Endothelial cell of umbilical vein (primary cell): Measurements from ENCODE around the gene ABCD3.

Experiments used
- POLR2A ChIP-seq: IDR thresholded peaks from 2 replicates; pipeline ENCODE4 v1.6.1; 2012; ENCODE audit warnings: low read depth, mild to moderate bottlenecking, control low read depth, low read length
- TF ChIP-seq, protein P1 (sequence below), 2 donors: IDR thresholded peaks; 1 replicate in 1 of 2; 2 replicates in 1 of 2; pipeline ENCODE4 v1.5.1; 2011; ENCODE audit warnings: low read length in 2 of 2, mild to moderate bottlenecking in 2 of 2, moderate library complexity in 2 of 2, control low read depth in 1 of 2, inconsistent platforms in 1 of 2, low read depth in 1 of 2; ENCODE audit not compliant: insufficient read depth in 1 of 2; ENCODE audit errors: extremely low read depth in 1 of 2

DNA sequence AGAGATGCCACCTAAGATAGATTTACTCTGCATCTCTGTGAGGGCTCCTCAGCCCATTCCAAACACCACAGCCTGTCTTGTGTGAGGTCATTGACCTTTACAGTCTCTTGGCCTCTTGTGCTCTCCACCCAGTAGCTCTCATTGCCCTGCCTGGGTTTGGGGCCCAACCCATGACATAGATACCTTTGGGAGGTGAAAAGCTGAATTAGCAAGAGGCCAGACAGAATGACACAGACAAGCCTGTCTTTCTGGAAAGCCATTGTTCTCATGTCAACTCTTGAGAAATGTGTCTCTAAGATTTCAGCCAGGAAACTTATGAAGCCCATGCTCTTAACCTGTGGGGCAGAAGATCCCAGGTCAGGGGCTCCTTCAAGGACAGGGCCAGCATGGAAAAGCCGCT lies 141.7 kb downstream of the ABCD3 start:
- TF ChIP-seq, protein P1, sequence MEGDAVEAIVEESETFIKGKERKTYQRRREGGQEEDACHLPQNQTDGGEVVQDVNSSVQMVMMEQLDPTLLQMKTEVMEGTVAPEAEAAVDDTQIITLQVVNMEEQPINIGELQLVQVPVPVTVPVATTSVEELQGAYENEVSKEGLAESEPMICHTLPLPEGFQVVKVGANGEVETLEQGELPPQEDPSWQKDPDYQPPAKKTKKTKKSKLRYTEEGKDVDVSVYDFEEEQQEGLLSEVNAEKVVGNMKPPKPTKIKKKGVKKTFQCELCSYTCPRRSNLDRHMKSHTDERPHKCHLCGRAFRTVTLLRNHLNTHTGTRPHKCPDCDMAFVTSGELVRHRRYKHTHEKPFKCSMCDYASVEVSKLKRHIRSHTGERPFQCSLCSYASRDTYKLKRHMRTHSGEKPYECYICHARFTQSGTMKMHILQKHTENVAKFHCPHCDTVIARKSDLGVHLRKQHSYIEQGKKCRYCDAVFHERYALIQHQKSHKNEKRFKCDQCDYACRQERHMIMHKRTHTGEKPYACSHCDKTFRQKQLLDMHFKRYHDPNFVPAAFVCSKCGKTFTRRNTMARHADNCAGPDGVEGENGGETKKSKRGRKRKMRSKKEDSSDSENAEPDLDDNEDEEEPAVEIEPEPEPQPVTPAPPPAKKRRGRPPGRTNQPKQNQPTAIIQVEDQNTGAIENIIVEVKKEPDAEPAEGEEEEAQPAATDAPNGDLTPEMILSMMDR (IDR thresholded peaks at IDR 0.05; ENCODE audit: extremely low read depth in 1 of 2, insufficient read depth in 1 of 2, low read depth in 1 of 2, low read length in 2 of 2), result no peak
- TF ChIP-seq POLR2A, result no peak
